Measurements from ENCODE around the gene GK.
A peak's percentile ranks its signal among the peaks of the same experiment; 100 is the strongest.
"Not testable (repeated sequence)": the region's sequence is repeated elsewhere in the genome, so short reads cannot be mapped to it uniquely, and the experiment has no call there.

GK gene

DNA sequence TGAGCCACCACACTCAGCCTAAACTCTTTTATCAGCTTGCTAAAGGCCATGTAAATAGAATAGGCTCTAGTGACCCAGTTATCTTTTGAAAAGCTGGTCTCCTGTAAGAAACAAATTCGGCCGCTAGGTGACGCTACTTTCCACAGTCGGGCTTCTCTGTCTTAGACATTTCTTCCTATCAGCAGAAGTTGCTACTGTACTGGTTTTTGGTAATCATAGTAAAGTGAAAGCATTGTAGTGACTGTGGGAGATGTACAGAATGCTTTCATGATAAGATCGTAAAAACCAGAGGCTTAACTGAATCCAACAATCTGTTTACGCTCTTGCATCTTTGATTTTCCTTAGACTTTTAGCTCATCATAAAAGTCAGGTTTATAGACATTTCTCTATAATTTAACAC is 82.6 kb downstream of the GK start:
- DNase-seq (ENCODE audit: low read depth) = no peak
- no peak overlapping the region for H3K4me3 ChIP-seq (ENCODE audit: low read length)

DNA sequence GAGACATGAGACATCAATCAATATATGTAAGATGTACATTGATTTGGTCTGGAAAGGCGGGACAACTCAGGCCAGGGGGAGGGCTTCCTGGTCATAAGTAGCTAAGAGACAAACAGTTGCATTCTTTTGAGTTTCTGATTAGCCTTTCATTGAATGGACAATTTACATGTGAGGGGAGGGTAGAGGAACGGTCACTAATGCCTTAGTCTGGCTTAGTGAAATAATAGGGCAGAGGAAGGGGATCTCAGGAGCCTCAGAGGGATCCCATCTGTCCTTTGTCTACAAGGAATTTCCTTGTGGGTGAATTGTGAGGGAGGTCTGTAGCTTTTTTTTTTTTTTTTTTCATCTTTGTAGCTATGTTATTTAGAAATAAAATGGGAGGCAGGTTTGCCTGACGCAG is 88.3 kb downstream of the GK start:
- DNase-seq (ENCODE audit: low read depth) = no peak
- no peak overlapping the region for H3K4me3 ChIP-seq (ENCODE audit: low read length)
- TF ChIP-seq, protein P1, sequence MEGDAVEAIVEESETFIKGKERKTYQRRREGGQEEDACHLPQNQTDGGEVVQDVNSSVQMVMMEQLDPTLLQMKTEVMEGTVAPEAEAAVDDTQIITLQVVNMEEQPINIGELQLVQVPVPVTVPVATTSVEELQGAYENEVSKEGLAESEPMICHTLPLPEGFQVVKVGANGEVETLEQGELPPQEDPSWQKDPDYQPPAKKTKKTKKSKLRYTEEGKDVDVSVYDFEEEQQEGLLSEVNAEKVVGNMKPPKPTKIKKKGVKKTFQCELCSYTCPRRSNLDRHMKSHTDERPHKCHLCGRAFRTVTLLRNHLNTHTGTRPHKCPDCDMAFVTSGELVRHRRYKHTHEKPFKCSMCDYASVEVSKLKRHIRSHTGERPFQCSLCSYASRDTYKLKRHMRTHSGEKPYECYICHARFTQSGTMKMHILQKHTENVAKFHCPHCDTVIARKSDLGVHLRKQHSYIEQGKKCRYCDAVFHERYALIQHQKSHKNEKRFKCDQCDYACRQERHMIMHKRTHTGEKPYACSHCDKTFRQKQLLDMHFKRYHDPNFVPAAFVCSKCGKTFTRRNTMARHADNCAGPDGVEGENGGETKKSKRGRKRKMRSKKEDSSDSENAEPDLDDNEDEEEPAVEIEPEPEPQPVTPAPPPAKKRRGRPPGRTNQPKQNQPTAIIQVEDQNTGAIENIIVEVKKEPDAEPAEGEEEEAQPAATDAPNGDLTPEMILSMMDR (conservative IDR thresholded peaks at IDR 0.05; ENCODE audit: low read depth, low read length) = no peak

More for the DNA sequence above, 82.6 kb downstream of the GK start:
- TF ChIP-seq, protein P1 (conservative IDR thresholded peaks at IDR 0.05; ENCODE audit: low read depth, low read length) = peak; percentile 75

DNA sequence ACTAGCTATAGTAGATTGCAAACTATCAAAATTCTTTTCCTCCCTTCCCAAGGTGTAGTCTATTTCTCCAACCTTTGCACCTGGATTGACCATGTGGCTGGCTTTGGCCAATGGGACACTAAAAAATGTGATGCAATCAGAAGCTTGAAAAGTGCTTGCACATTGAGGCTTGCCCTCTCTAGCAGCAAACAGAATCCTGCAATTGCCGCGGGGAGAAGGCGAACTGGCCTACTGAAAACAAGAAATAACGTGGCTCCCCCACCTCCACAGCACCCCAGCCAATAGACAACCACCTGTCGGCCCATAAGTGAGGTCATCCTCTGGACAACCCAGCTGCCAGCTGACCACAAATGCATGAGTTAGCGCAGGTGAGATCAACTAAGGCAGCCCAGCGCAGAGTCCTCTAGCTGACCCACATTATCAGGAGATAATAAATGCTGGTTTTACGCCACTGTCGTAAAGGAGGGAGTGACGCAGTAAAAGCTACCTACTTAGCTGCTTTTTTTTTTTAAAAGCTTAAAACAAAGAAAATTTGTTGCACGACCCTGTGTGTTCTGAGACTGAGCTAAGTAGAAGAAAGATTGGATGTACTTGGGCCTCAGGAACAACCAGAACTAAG is 95.2 kb downstream of the GK start:
- H3K4me3 ChIP-seq (ENCODE audit: low read length) = no peak overlapping the region
- DNase-seq (ENCODE audit: low read depth) = no peak
- TF ChIP-seq, protein P1 (conservative IDR thresholded peaks at IDR 0.05; ENCODE audit: low read depth, low read length) = no peak

DNA sequence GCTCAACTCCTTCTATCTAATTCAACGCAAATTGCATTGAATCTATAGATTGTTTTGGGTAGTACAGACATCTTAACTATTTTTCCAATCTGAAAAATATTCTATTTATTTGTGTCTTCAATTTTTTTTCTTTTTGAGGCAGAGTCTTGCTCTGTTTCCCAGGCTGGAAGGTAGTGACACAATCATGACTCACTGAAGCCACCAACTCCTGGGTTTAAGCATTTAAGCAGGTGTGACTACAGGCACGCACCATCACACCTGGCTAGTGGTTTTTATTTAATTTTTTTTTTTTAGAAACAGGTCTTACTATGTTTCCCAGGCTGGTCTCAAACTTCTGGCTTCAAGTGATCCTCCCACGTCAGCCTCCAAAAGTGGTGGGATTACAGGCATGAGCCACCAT is 98.3 kb downstream of the GK start:
- no peak for DNase-seq (ENCODE audit: low read depth)
- TF ChIP-seq, protein P1 (conservative IDR thresholded peaks at IDR 0.05; ENCODE audit: low read depth, low read length) = no peak
- no peak overlapping the region for H3K4me3 ChIP-seq (ENCODE audit: low read length)

DNA sequence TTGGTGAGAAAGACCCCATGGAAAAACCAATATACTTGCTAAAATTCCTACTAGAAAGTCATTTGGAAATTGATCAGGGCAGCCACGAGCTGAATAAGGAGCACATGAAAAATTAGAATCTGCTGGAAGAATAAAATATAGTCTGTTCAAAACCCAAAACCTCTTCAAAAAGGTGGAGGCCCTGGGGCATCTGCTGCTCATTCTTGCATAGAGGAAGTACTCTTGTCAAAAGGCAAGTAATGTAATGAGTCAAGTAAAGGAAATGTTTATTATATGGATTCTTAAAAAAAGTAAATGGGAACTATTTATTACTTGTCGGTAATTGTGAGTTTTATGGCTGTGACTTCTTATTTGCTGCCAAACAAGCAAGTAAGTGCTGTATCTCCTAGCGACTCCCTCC is 109.5 kb downstream of the GK start:
- DNase-seq (ENCODE audit: low read depth) = no peak
- TF ChIP-seq, protein P1 (conservative IDR thresholded peaks at IDR 0.05; ENCODE audit: low read depth, low read length) = no peak
- no peak overlapping the region for H3K4me3 ChIP-seq (ENCODE audit: low read length)

DNA sequence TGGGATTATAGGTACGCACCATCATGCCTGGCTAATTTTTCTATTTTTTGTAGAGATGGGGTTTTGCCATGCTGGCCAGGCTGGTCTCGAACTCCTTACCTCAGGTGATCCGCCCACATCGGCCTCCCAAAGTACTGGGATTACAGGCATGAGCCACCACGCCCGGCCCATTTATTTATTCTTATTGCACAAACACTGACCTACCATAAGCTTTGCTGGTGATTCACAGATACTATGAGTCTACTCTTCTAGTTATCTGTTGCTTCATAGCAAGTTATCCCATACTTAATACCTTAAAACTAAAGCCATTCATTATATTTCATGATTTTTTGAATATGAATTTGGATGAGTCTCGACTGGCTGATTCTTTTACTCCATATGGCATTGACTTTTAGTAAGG is 120.5 kb downstream of the GK start:
- DNase-seq (ENCODE audit: low read depth); H3K4me3 ChIP-seq (ENCODE audit: low read length): not testable (repeated sequence)

DNA sequence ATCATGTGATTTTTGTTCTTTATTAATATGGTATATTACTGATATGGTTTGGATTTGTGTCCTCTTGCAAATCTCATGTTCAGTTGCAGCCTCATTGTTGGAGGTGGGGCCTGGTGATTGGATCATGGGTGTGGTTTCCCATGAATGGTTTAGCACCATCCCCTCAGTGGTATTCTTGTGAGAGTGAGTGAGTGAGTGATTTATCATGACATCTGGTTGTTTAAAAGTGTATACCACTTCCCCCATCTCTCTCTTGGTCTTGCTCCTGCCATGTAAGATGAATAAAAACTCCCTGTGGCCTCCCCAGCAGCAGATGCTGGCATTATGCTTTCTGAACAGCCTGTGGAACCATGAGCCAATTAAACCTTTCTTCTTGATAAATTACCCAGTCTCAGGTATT is 124.4 kb downstream of the GK start:
- no peak overlapping the region for H3K4me3 ChIP-seq (ENCODE audit: low read length)
- TF ChIP-seq, protein P1 (conservative IDR thresholded peaks at IDR 0.05; ENCODE audit: low read depth, low read length) = no peak
- DNase-seq (ENCODE audit: low read depth) = no peak
